Osteoblast (primary cell): Measurements from ENCODE around the gene TSEN54. TPM values are rescaled to one million over a fixed set of nuclear protein-coding genes. Genes with fewer than 3 reads are reported as not detected.

Experiments used
- DNase-seq: peaks from one replicate; pipeline ENCODE4 v3.0.0; 2011; ENCODE audit warnings: low spot score, mixed read lengths; ENCODE audit not compliant: insufficient read length; ENCODE audit errors: missing footprints
- H2AFZ ChIP-seq: 2 replicates; pipeline ENCODE4 v1.6.0; 2011; ENCODE audit warnings: mild to moderate bottlenecking, low read length
- H3K27ac ChIP-seq: 2 replicates; pipeline ENCODE4 v1.5.1; 2011; ENCODE audit warnings: mild to moderate bottlenecking, low read depth, low read length, moderate library complexity
- H3K27me3 ChIP-seq: 2 replicates; pipeline ENCODE4 v1.6.0; 2012; ENCODE audit warnings: mild to moderate bottlenecking, control low read depth, inconsistent platforms, low read length, moderate library complexity; ENCODE audit not compliant: insufficient read depth
- H3K36me3 ChIP-seq: 2 replicates; pipeline ENCODE4 v1.5.1; 2011; ENCODE audit warnings: mild to moderate bottlenecking, low read length, control low read depth, moderate library complexity; ENCODE audit not compliant: insufficient read depth
- H3K4me1 ChIP-seq: 2 replicates; pipeline ENCODE4 v1.5.1; 2011; ENCODE audit warnings: mild to moderate bottlenecking, low read length, control low read depth, moderate library complexity; ENCODE audit not compliant: insufficient read depth
- H3K4me2 ChIP-seq: 2 replicates; pipeline ENCODE4 v1.6.0; 2011; ENCODE audit warnings: mild to moderate bottlenecking, low read length; ENCODE audit not compliant: insufficient read depth
- H3K4me3 ChIP-seq: fragments of 200-600 bp; sonication (generic); 3 replicates; pipeline ENCODE4 v1.5.1; 2012; ENCODE audit warnings: mild to moderate bottlenecking, low read length, inconsistent platforms; ENCODE audit not compliant: insufficient read depth
- H3K79me2 ChIP-seq: 2 replicates; pipeline ENCODE4 v1.6.0; 2012; ENCODE audit warnings: mild to moderate bottlenecking, low read length, control low read depth, inconsistent platforms; ENCODE audit not compliant: insufficient read depth
- H3K9me3 ChIP-seq: 2 replicates; pipeline ENCODE4 v1.5.1; 2011; ENCODE audit warnings: low read depth, low read length, control low read depth
- H4K20me1 ChIP-seq: 2 replicates; pipeline ENCODE4 v1.6.0; 2012; ENCODE audit warnings: mild to moderate bottlenecking, low read length, control low read depth; ENCODE audit not compliant: insufficient read depth
- CTCF ChIP-seq: IDR thresholded peaks from 2 replicates; pipeline ENCODE4 v1.5.1; 2011; ENCODE audit warnings: mild to moderate bottlenecking, low read depth, low read length, moderate library complexity; ENCODE audit errors: extremely low read depth
- total RNA-seq: library from RNA; depleted of rRNA; stranded (reverse); fragments of >200 nt; gene quantifications from 2 replicates; pipeline ENCODE4 v1.2.3, GENCODE V29; 2012

TSEN54 gene
- total RNA-seq, 1 donor, result 10.9 TPM

DNA sequence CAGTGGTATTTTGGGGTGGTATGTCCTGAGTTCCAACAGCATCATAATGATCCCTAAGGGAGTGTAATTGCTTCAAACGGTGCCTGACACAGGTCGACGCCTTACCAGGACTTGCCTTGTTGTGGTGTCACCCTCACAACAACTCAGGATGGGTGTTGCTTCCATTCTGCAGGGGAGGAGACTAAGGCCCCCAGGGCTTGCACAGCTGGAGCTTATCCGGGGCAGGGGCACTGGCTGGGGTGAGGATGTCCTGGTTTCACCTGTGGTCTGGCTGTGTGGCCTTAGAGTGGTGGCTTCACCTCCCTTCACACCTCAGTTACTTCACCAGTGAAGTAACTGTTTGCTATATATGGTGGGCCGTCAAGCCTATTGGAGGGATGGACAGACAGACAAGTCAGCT lies 32.5 kb downstream of the TSEN54 start:
- no peak for TF ChIP-seq CTCF
- H3K4me2 ChIP-seq, result no peak overlapping the region
- H3K4me1 ChIP-seq, result no peaks in the 10 kb centered on the region
- no peak overlapping the region for H3K4me3 ChIP-seq
- no peak overlapping the region for H2AFZ ChIP-seq
- no peak overlapping the region for H3K27ac ChIP-seq
- no peak for DNase-seq
- no peaks in the 10 kb centered on the region for H3K79me2 ChIP-seq
- H3K36me3 ChIP-seq, result no peaks in the 10 kb centered on the region
- H3K27me3 ChIP-seq, result peaks cover 7% of the 10 kb centered on the region
- no peaks in the 10 kb centered on the region for H4K20me1 ChIP-seq
- H3K9me3 ChIP-seq, result no peaks in the 10 kb centered on the region

DNA sequence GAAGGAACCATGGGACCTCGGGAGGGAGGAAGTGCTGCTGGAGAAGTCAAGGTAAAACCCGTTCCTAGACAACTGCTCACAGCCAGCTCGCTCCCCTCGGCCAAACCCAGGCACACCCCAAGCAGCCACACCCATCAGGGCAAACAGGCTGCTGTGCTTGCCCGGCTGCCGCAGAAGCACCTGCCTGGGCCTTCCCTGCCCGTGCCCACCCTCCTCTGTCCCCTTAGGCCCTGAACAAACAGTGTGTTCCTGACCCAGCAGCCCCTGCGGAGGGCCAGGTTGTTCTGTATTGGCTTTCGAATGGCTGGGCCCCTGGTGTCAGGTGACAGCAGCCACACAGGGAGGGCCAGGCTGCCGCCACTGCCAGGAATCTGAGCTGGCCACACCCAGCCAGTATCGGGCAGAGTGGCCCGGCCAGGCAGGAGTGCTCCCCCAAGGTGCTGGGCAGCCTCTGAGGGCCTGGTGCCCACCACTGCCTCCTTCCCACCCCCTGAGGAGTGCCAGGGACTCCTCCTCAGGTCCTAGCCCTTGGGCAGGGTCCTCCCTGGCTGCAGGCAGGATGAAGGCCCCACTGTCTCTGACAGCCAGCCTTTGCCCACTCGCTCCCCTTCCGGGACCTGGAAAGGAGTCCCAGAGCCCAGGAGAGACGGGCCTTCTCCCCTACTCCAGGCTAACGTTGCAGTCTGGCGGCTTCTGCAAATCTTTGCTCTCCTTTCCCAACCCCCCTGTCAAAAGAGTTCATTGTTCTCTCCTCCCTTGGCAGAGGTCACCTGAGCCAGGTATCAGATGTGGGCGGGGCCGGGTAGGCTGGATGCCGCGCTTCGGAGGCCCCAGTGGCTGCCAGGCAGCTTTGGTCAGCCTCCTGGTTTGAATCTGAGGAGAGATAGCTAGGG lies 33.2 kb downstream of the TSEN54 start:
- no peak overlapping the region for H2AFZ ChIP-seq
- no peaks in the 10 kb centered on the region for H3K9me3 ChIP-seq
- no peak overlapping the region for H3K4me3 ChIP-seq
- H4K20me1 ChIP-seq, result no peaks in the 10 kb centered on the region
- H3K27me3 ChIP-seq, result peaks cover 7% of the 10 kb centered on the region
- H3K27ac ChIP-seq, result no peak overlapping the region
- H3K79me2 ChIP-seq, result no peaks in the 10 kb centered on the region
- no peak for DNase-seq
- H3K4me1 ChIP-seq, result no peaks in the 10 kb centered on the region
- TF ChIP-seq CTCF, result no peak
- no peaks in the 10 kb centered on the region for H3K36me3 ChIP-seq
- H3K4me2 ChIP-seq, result no peak overlapping the region

DNA sequence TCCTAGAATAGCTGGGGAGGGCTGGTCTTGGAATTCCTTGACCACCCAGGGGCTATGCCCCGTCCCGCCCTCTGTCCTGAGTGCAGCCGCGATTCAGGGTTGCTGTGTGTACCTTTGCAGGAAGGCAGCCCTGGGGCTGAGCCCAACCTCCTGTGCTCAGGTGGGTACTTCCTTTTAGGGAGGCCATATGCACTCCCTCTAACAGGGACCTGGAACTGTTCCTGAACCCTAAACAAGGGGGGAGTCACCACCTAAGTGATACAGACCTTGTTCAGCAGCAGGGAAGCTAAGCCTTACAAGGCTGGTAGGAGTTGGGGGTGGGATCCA lies 33.8 kb downstream of the TSEN54 start:
- Histone ChIP-seq H3K27me3 (peaks cover 7% of the 10 kb centered on the region), H3K36me3 (no peaks in the 10 kb centered on the region), H3K4me2 (no peak overlapping the region), H3K27ac (no peak overlapping the region), H4K20me1 (no peaks in the 10 kb centered on the region), H3K4me1 (no peaks in the 10 kb centered on the region), H3K9me3 (no peaks in the 10 kb centered on the region), H3K4me3 (no peak overlapping the region), H3K79me2 (no peaks in the 10 kb centered on the region), H2AFZ (no peak overlapping the region)
- no peak for DNase-seq
- TF ChIP-seq CTCF, result no peak

GRCh38 chr17:75551266-75551665 lies 34.9 kb downstream of the TSEN54 start:
- Histone ChIP-seq H4K20me1 (no peaks in the 10 kb centered on the region), H3K36me3 (no peaks in the 10 kb centered on the region), H3K27me3 (no peaks in the 10 kb centered on the region), H3K79me2 (no peaks in the 10 kb centered on the region), H3K4me3 (no peak overlapping the region), H3K4me1 (no peaks in the 10 kb centered on the region), H3K27ac (no peak overlapping the region), H3K4me2 (no peak overlapping the region), H3K9me3 (no peaks in the 10 kb centered on the region), H2AFZ (no peak overlapping the region)
- no peak for DNase-seq
- no peak for TF ChIP-seq CTCF
